MM.1S (cell line): ENCODE data around the gene ZFHX3.

ENCODE experiments used
- DNase-seq: peaks from one replicate; pipeline ENCODE4 v3.0.0-alpha.2; 2015
- H2AFZ ChIP-seq: fragments of 300-600 bp; sonication (generic); 2 replicates; pipeline ENCODE4 v1.6.0; 2016; ENCODE audit warnings: antibody characterized with exemption, low read length
- H3F3A ChIP-seq: fragments of 300-600 bp; sonication (generic); 2 replicates; pipeline ENCODE4 v1.6.1; 2016; ENCODE audit warnings: mild to moderate bottlenecking, antibody characterized with exemption, low read length, moderate library complexity, mixed read lengths; ENCODE audit not compliant: insufficient read depth
- H3K27ac ChIP-seq: fragments of 300-600 bp; sonication (generic); 2 replicates; pipeline ENCODE4 v1.5.1; 2016; ENCODE audit warnings: mild to moderate bottlenecking, low read length
- H3K27me3 ChIP-seq: fragments of 300-600 bp; sonication (generic); replicated peaks from 2 replicates; pipeline ENCODE4 v1.6.0; 2016; ENCODE audit warnings: low read length; ENCODE audit not compliant: insufficient read depth
- H3K36me3 ChIP-seq: fragments of 300-600 bp; sonication (generic); replicated peaks from 2 replicates; pipeline ENCODE4 v1.6.1; 2016; ENCODE audit warnings: mild to moderate bottlenecking, low read length, mixed read lengths; ENCODE audit not compliant: insufficient read depth
- H3K4me1 ChIP-seq: fragments of 300-600 bp; sonication (generic); 2 replicates; pipeline ENCODE4 v1.6.1; 2016; ENCODE audit warnings: low read length, mixed read lengths
- H3K4me2 ChIP-seq: fragments of 300-600 bp; sonication (generic); 2 replicates; pipeline ENCODE4 v1.6.0; 2016; ENCODE audit warnings: low read depth, low read length
- H3K4me3 ChIP-seq: fragments of 300-600 bp; sonication (generic); 2 replicates; pipeline ENCODE4 v1.5.1; 2016; ENCODE audit warnings: low read length, mixed read lengths
- H3K79me2 ChIP-seq: fragments of 300-600 bp; sonication (generic); 2 replicates; pipeline ENCODE4 v1.6.1; 2016; ENCODE audit warnings: mixed run types, low read length, mixed read lengths
- H3K9ac ChIP-seq: fragments of 300-600 bp; sonication (generic); 2 replicates; pipeline ENCODE4 v1.6.1; 2016; ENCODE audit warnings: low read length, mixed read lengths
- H3K9me2 ChIP-seq: fragments of 300-600 bp; sonication (generic); replicated peaks from 2 replicates; pipeline ENCODE4 v1.6.1; 2016; ENCODE audit warnings: mild to moderate bottlenecking, low read length, mixed read lengths; ENCODE audit not compliant: insufficient read depth
- H3K9me3 ChIP-seq: fragments of 300-600 bp; sonication (generic); replicated peaks from 2 replicates; pipeline ENCODE4 v1.6.1; 2016; ENCODE audit warnings: mild to moderate bottlenecking, low read length, mixed read lengths; ENCODE audit not compliant: insufficient read depth
- H4K20me1 ChIP-seq: fragments of 300-600 bp; sonication (generic); 2 replicates; pipeline ENCODE4 v1.6.1; 2016; ENCODE audit warnings: mild to moderate bottlenecking, low read length, moderate library complexity, mixed read lengths; ENCODE audit not compliant: insufficient read depth
- EZH2 ChIP-seq: fragments of 300-600 bp; sonication (generic); optimal IDR thresholded peaks from 2 replicates; pipeline ENCODE3; 2017; ENCODE audit warnings: low read depth, mild to moderate bottlenecking, antibody characterized with exemption, low read length, mixed read lengths
- EZH2phosphoT487 ChIP-seq: fragments of 300-600 bp; sonication (generic); IDR thresholded peaks from 2 replicates; pipeline ENCODE4 v1.6.1; 2018; ENCODE audit warnings: antibody characterized with exemption, low read length
- TF ChIP-seq, protein P1 (sequence below): fragments of 300-600 bp; sonication (generic); IDR thresholded peaks from 2 replicates; pipeline ENCODE4 v1.5.1; 2016; ENCODE audit warnings: antibody characterized with exemption, low read length, mixed read lengths

ZFHX3 gene

DNA sequence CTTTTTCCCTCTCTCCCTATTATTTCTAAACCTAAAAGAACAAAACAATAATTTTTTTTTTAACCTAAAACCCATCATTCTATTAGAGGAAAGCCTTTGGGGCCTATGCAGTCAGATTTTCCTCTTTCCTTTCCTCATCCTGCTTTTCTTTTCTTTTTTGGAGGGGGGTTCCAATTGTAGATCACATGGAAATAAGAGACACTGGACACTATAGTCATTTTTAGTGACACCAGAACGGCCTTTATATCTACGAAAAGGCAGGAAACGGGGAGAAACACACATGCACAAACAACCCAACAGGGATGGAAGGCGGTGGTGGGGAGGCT, 5.1 kb upstream of the ZFHX3 start:
- H3K4me2 ChIP-seq: no peak overlapping the region
- no peak overlapping the region for H2AFZ ChIP-seq
- no peaks in the 10 kb centered on the region for H3K9me2 ChIP-seq
- H3K9me3 ChIP-seq: no peaks in the 10 kb centered on the region
- TF ChIP-seq EZH2: no peak
- no peak for TF ChIP-seq EZH2phosphoT487
- TF ChIP-seq, protein P1, sequence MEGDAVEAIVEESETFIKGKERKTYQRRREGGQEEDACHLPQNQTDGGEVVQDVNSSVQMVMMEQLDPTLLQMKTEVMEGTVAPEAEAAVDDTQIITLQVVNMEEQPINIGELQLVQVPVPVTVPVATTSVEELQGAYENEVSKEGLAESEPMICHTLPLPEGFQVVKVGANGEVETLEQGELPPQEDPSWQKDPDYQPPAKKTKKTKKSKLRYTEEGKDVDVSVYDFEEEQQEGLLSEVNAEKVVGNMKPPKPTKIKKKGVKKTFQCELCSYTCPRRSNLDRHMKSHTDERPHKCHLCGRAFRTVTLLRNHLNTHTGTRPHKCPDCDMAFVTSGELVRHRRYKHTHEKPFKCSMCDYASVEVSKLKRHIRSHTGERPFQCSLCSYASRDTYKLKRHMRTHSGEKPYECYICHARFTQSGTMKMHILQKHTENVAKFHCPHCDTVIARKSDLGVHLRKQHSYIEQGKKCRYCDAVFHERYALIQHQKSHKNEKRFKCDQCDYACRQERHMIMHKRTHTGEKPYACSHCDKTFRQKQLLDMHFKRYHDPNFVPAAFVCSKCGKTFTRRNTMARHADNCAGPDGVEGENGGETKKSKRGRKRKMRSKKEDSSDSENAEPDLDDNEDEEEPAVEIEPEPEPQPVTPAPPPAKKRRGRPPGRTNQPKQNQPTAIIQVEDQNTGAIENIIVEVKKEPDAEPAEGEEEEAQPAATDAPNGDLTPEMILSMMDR: no peak
- H4K20me1 ChIP-seq: no peaks in the 10 kb centered on the region
- no peaks in the 10 kb centered on the region for H3K79me2 ChIP-seq
- H3K4me1 ChIP-seq: no peaks in the 10 kb centered on the region
- H3K9ac ChIP-seq: no peak overlapping the region
- H3K27ac ChIP-seq: no peak overlapping the region
- H3K4me3 ChIP-seq: no peak overlapping the region
- no peaks in the 10 kb centered on the region for H3K36me3 ChIP-seq
- H3K27me3 ChIP-seq: no peaks in the 10 kb centered on the region
- no peaks in the 10 kb centered on the region for H3F3A ChIP-seq
- DNase-seq: no peak

DNA sequence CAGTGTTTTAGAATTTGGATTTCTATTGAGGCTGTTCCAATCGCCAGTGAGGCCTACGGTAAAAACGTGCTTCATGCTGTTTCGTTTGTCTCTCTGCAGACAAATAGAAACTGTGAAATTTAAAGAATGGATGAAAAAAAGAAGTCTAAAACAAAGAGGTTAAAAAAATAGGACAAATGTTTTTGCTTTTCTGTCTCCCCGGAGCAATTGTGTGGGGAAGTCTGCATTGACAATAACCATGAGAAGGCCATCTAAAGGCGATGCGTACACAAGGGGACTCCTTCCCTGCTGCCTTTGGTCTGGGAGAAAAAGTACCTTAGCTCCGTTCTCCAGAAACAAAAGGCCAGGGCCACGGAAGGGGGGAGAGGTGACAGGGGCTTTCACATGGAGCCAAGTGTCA, 4.6 kb upstream of the ZFHX3 start:
- Histone ChIP-seq H3K79me2 (no peaks in the 10 kb centered on the region), H3K27ac (no peak overlapping the region)

DNA sequence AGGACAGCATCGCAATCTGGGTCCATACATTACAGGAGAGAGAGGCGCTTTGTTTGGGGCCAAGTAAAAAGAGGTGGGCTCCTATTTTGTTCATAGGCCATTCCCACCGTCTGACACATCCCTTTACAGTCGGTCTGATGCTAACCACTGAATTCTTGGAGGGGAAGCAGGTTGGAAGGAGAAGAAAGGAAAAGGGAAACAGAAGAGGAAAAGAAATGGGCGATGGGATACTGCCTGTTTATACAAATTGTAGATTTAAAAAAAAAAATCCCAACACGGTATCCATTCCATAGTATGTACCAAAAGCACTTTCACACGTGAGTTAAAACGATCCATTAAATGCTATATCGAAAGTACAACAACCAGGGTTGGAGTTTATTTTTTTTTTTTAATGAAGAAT, 4.0 kb upstream of the ZFHX3 start:
- H4K20me1 ChIP-seq: no peaks in the 10 kb centered on the region
- no peaks in the 10 kb centered on the region for H3K9me2 ChIP-seq
- H3K9me3 ChIP-seq: no peaks in the 10 kb centered on the region
- no peak for DNase-seq
- no peak overlapping the region for H2AFZ ChIP-seq
- H3F3A ChIP-seq: no peaks in the 10 kb centered on the region
- no peaks in the 10 kb centered on the region for H3K27me3 ChIP-seq
- TF ChIP-seq EZH2: no peak
- TF ChIP-seq, protein P1: no peak
- no peak for TF ChIP-seq EZH2phosphoT487
- H3K79me2 ChIP-seq: no peaks in the 10 kb centered on the region
- no peak overlapping the region for H3K9ac ChIP-seq
- no peaks in the 10 kb centered on the region for H3K36me3 ChIP-seq
- no peaks in the 10 kb centered on the region for H3K4me1 ChIP-seq
- no peak overlapping the region for H3K4me3 ChIP-seq
- no peak overlapping the region for H3K4me2 ChIP-seq
- H3K27ac ChIP-seq: no peak overlapping the region

More for the DNA sequence above, 4.6 kb upstream of the ZFHX3 start:
- H3K9me3 ChIP-seq: no peaks in the 10 kb centered on the region
- DNase-seq: no peak
- no peaks in the 10 kb centered on the region for H3K4me1 ChIP-seq
- H3K9me2 ChIP-seq: no peaks in the 10 kb centered on the region
- no peaks in the 10 kb centered on the region for H4K20me1 ChIP-seq
- no peak overlapping the region for H3K4me2 ChIP-seq
- no peak overlapping the region for H2AFZ ChIP-seq
- no peaks in the 10 kb centered on the region for H3K27me3 ChIP-seq
- H3K4me3 ChIP-seq: no peak overlapping the region
- H3F3A ChIP-seq: no peaks in the 10 kb centered on the region
- no peaks in the 10 kb centered on the region for H3K36me3 ChIP-seq
- no peak for TF ChIP-seq EZH2phosphoT487
- no peak for TF ChIP-seq EZH2
- TF ChIP-seq, protein P1: no peak
- no peak overlapping the region for H3K9ac ChIP-seq

DNA sequence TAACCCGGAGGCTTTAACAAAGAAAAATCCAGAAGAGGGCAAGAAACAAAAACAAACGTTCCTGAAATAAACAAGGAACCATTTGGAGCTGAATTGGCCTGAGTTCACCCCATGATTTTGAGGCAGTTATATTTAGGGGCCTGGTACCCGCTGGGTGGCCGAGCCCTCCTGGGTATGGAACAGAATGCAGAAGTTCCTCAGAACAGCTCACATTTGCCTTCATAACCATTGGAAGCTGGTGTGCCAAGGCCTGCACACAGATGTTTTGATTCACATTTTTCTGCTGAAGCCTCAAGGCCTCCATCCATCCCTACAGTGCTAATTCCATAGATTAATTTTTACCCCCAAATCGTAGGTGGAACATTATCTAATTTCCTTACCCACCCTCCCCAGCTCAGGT, 3.3 kb upstream of the ZFHX3 start:
- Histone ChIP-seq H3K4me2 (no peak overlapping the region), H3K4me1 (no peaks in the 10 kb centered on the region), H3K36me3 (no peaks in the 10 kb centered on the region), H3K9me3 (no peaks in the 10 kb centered on the region), H3F3A (no peaks in the 10 kb centered on the region), H3K27me3 (no peaks in the 10 kb centered on the region), H3K27ac (no peak overlapping the region), H3K79me2 (no peaks in the 10 kb centered on the region), H2AFZ (no peak overlapping the region), H4K20me1 (no peaks in the 10 kb centered on the region), H3K9me2 (no peaks in the 10 kb centered on the region), H3K4me3 (no peak overlapping the region), H3K9ac (no peak overlapping the region)
- TF ChIP-seq, protein P1: no peak
- TF ChIP-seq EZH2phosphoT487 (no peak), EZH2 (no peak)
- DNase-seq: no peak
